HUES48 (cell line): ENCODE measurements around the gene DIRAS1.

ENCODE experiments used
- H3K27ac ChIP-seq: one replicate; pipeline ENCODE4 v1.7.0; 2013; ENCODE audit warnings: low read depth, low read length, inconsistent platforms
- H3K27me3 ChIP-seq: 2 replicates; pipeline ENCODE4 v1.6.1; 2013; ENCODE audit warnings: mild to moderate bottlenecking, low read length; ENCODE audit not compliant: control insufficient read depth, insufficient read depth
- H3K36me3 ChIP-seq: 2 replicates; pipeline ENCODE4 v1.6.1; 2013; ENCODE audit warnings: low read length; ENCODE audit not compliant: control insufficient read depth, insufficient read depth
- H3K4me1 ChIP-seq: 2 replicates; pipeline ENCODE4 v1.6.1; 2013; ENCODE audit warnings: mild to moderate bottlenecking, low read length; ENCODE audit not compliant: control insufficient read depth, insufficient read depth
- H3K4me3 ChIP-seq: 2 replicates; pipeline ENCODE4 v1.5.1; 2013; ENCODE audit warnings: mild to moderate bottlenecking, low read depth, low read length
- H3K9ac ChIP-seq: 2 replicates; pipeline ENCODE4 v1.6.1; 2013; ENCODE audit warnings: mild to moderate bottlenecking, low read depth, low read length, moderate library complexity
- H3K9me3 ChIP-seq: 2 replicates; pipeline ENCODE4 v1.6.1; 2013; ENCODE audit warnings: low read length; ENCODE audit not compliant: control insufficient read depth, insufficient read depth

The DIRAS1 gene, protein sequence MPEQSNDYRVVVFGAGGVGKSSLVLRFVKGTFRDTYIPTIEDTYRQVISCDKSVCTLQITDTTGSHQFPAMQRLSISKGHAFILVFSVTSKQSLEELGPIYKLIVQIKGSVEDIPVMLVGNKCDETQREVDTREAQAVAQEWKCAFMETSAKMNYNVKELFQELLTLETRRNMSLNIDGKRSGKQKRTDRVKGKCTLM

DNA sequence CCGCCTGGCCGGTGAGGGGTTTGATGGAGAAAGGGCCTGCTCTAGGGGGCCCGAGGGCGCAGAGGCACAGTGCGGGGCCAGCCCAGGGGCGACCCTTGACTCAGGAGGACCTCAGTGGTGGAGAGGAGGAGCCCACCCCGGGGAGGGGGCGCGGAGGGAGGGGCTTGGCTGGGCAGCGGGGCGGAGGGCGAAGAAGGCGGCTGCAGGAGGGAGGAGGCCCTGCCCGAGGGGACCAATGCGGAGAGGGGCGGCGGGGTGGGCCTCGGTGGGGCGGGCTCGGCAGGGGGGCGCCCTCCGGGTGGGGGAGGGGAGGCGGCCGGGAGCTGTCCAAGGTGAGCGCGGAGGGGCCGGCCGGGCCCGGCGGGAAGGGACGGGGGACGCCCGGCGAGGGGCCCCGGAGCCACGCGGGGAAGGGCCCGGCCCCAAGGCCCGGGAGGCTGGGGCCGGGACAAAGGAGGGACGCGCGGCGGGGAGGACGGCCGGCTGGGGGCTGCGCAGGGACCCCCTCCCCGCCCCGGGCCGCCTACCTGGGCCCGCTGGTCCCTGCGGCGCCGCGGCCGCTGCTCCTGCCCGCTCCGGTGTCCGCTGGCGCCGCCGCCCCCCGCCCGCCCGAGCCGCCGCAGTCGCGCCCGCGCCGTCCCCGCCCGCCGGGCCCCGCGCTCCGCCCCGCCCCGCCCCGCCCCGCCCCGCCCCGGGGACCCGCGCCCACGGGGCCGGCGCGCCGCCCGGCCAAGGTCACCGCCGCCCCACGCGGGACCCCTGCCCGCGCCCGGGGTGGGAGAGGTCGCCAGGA lies at the start of gene DIRAS1:
Gene DIRAS1, minus strand, starts transcription at position 596 of the 793 bp plus-strand sequence. CDS start 3,566 bp downstream, outside the sequence.
- Histone ChIP-seq H3K9ac (no peak within 1 kb of the TSS), H3K4me3 (peak within 1 kb of the TSS; percentile 63), H3K36me3 (no peaks in the 10 kb centered on the region), H3K27me3 (no peaks in the 10 kb centered on the region; the same call in 1 of the 2 replicates), H3K4me1 (0 out of 2 replicates have a peak, but pooled peaks cover 3% of the 10 kb centered on the region), H3K27ac (peak within 1 kb of the TSS; percentile 36), H3K9me3 (no peaks in the 10 kb centered on the region)

DNA sequence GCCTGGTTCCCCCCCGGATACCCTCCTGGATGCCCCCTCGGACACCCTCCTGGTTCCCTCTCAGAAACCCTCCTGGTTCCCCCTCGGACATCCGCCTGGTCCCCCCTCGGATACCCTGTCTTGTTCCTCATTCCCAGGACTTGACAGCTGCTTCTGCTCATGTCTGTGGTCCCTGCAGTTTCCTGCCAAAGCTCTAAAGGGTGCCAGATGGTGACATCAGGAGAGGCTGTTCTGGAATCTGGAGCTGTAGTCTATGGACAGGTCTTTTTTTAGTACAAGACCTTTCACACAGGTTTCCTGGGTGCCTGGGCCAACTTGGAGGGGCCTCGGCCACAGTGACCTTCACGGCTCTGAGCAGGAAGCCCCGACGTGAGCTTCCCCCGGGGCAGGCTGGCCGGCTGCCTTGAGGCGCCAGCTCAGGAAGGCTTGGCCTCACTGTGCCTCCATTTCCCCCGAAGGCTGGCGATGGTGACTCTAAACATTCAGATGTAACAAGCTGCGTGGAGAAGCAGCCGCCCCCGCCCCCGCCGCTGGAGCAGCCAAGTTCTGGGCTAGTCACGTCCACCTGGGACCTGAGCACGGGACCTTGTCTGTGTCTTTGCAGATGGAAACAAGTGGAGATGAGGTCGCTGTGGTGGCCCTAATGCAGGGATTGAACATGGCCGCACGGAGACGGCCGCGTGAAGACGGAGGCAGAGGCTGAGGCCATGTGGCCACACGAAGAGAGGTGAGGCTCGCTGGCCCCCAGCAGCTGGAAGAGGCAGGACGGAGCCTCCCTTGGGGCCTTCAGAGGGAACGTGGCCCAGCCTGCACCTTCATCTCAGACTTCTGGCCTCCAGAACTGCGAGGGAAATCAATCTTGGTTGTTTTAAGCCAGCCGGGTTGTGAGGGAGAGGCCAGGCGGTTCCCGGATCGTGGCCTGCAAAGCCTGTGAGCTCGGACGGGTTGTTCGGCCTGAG lies 49.2 kb upstream of the DIRAS1 start:
- H3K9ac ChIP-seq, result no peak overlapping the region

DNA sequence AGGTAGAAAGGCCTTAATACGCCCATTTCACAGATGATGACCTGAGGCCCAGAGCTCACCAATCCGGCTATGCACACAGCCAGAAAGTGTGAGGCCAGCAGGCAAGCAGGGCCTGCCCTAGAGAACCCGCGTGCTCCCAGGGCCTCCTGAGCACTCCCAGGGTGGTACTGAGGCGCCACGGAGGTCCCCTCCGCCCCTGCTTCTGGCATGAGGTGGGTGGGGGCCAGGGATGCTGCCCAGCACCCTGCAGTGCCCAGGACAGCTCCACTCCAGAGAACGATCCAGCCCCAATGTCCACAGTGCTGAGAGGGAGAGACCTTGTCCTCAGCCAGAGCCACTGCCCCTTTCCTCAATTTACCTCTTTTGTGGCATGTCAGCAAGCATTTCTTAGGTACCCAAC lies 48.0 kb upstream of the DIRAS1 start:
- no peak overlapping the region for H3K4me3 ChIP-seq
- no peaks in the 10 kb centered on the region for H3K9me3 ChIP-seq
- no peak overlapping the region for H3K27ac ChIP-seq
- peaks cover 57% of the 10 kb centered on the region for H3K36me3 ChIP-seq
- no peaks in the 10 kb centered on the region for H3K27me3 ChIP-seq
- H3K4me1 ChIP-seq, result no peaks in the 10 kb centered on the region
- no peak overlapping the region for H3K9ac ChIP-seq

More for the DNA sequence above, 49.2 kb upstream of the DIRAS1 start:
- Histone ChIP-seq H3K9me3 (no peaks in the 10 kb centered on the region), H3K36me3 (peaks cover 46% of the 10 kb centered on the region), H3K27me3 (no peaks in the 10 kb centered on the region), H3K4me1 (no peaks in the 10 kb centered on the region), H3K4me3 (no peak overlapping the region), H3K27ac (no peak overlapping the region)

DNA sequence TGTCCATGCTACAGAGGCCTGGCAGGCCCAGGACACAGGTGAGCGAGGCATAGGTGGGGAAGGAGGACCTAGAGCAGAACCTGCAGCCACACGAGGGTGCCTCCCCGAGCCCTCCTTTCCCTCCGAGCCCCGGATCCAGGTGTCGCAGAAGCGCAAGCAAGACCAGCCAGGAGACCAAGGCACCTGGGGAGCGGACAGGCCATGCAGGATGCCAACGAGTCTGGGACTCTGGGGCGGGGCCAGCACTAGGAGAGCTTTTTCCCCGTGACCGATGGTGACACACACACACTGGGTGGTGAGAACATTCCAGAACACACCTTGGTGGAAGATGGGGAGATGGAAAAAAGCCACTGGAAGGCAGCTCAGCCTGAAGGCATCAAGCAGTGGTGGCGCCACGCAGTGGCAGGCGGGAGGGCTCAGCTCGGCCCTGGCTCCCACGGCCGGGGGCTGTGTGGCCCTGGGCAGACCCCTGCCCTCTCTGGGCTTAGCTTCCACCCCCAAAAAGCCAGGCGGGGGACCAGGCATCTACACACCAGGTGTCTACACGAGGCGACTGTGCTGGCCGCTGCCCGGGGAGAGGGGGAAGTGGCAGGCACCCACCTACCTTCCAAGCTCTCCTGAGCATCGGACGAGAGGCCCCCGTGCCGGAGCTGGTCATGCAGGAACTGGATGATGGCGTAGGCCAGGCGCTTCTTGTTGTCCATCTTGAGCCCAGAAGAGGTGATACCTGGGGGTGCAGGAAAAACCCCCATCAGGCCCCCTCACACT lies 47.4 kb upstream of the DIRAS1 start:
- Histone ChIP-seq H3K4me3 (no peak overlapping the region), H3K27me3 (no peaks in the 10 kb centered on the region), H3K9me3 (no peaks in the 10 kb centered on the region), H3K4me1 (no peaks in the 10 kb centered on the region), H3K9ac (no peak overlapping the region), H3K27ac (no peak overlapping the region), H3K36me3 (peaks cover 63% of the 10 kb centered on the region)

DNA sequence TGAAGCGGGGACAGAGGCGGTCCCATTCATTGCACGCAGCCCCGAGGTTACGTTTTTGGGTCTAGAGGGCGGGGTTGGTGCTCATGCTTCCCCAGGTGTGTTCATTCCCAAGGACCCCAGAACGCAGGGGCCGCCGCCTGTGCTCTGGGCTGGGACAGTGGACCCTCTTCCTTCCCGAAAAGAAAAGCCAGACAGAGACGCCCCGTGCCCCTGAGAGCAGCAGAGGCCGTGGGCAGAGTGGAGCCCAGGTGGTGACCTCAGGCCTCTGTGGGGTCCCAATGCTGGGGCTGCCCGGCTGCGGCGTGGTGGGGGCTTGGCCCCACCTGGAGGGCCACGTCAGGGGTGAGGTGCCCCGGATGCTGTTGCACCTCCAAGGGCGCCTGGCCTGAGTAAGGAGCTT lies 46.5 kb upstream of the DIRAS1 start:
- no peak overlapping the region for H3K4me3 ChIP-seq
- no peaks in the 10 kb centered on the region for H3K27me3 ChIP-seq
- H3K27ac ChIP-seq, result no peak overlapping the region
- peaks cover 72% of the 10 kb centered on the region for H3K36me3 ChIP-seq
- H3K9ac ChIP-seq, result no peak overlapping the region
- no peaks in the 10 kb centered on the region for H3K4me1 ChIP-seq
- no peaks in the 10 kb centered on the region for H3K9me3 ChIP-seq

DNA sequence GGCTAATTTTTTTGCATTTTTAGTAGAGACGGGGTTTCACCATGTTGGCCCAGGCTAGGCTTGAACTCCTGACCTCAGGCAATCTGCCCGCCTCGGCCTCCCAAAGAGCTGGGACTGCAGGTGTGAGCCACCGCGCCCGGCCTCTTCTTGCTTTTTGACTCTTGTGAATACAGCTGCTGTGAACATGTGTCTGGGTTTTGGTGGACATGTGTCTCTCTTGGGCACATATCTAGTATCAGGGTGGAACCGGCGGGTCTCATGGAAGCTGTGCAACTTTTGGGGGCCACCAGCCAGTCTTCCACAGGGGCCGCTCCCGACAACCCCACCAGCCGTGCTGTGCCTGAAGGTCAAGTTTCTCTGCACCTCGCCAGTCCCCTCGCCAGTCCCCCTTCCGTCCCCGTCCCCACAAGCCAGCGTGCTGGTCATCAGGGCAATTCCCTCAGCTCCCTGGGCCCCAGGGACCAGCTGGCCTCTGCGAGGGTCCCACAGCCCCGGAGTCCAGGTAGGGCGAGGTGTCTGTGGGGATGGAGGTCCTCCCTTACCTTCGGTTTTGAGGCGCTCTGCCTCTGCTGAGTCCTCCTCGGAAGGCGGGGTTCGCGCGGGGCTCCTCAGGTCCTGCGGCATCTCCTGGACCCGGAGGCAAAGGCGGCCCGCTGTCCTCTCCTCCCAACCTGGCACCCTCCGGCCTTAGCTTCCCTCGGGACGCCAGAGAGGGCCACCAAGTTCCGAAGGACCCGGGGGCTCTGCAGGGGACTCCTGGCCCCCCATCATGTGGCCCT lies 45.6 kb upstream of the DIRAS1 start:
- no peak overlapping the region for H3K9ac ChIP-seq

DNA sequence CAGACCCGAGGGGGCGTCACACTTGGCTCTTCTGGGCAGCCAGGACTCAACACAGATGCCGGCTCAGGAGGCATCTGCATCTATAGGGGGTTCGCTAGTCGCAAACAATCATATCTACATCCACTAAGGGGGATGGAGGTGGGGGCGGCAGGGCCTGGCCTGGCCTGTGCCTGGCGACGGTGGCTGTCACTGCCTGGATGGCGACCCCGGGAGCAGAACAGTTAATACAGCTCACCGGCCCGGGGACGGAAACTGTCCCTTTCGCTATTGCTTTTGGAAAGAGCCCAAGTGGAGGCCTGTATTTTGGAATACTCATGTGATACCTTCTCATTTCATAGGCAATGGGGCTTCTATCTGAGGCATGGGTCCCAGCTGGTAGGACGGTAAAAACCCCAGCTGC lies 44.2 kb upstream of the DIRAS1 start:
- H3K27me3 ChIP-seq, result no peaks in the 10 kb centered on the region
- H3K27ac ChIP-seq, result no peak overlapping the region
- no peaks in the 10 kb centered on the region for H3K4me1 ChIP-seq
- H3K9ac ChIP-seq, result no peak overlapping the region
- H3K4me3 ChIP-seq, result no peak overlapping the region
- H3K36me3 ChIP-seq, result peaks cover 86% of the 10 kb centered on the region
- no peaks in the 10 kb centered on the region for H3K9me3 ChIP-seq

More for the DNA sequence above, 45.6 kb upstream of the DIRAS1 start:
- Histone ChIP-seq H3K9me3 (no peaks in the 10 kb centered on the region), H3K4me3 (no peak overlapping the region), H3K27me3 (no peaks in the 10 kb centered on the region), H3K4me1 (no peaks in the 10 kb centered on the region), H3K36me3 (peaks cover 81% of the 10 kb centered on the region), H3K27ac (no peak overlapping the region)

DNA sequence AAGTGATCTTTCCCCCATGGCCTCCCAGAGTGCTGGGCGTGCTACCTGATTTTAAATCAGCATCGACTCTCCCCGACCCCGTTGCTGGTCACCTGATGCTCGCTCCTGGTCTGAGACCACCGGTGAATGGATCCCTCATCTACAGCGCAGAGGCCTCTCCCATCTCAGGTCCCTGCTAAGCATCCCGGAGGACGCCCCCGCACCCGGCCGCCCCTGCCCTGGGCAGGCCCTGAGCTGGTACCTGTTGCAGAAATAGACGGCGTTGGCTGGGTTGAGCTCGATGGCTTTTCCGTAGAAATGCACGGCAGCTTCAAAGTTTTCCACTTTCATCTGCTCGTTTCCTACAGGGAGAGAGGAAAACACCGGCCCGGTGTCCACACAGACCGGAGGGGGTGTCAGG lies 43.8 kb upstream of the DIRAS1 start:
- no peak overlapping the region for H3K4me3 ChIP-seq
- no peaks in the 10 kb centered on the region for H3K27me3 ChIP-seq
- peaks cover 86% of the 10 kb centered on the region for H3K36me3 ChIP-seq
- no peaks in the 10 kb centered on the region for H3K4me1 ChIP-seq
- no peaks in the 10 kb centered on the region for H3K9me3 ChIP-seq
- H3K27ac ChIP-seq, result no peak overlapping the region
- H3K9ac ChIP-seq, result no peak overlapping the region

DNA sequence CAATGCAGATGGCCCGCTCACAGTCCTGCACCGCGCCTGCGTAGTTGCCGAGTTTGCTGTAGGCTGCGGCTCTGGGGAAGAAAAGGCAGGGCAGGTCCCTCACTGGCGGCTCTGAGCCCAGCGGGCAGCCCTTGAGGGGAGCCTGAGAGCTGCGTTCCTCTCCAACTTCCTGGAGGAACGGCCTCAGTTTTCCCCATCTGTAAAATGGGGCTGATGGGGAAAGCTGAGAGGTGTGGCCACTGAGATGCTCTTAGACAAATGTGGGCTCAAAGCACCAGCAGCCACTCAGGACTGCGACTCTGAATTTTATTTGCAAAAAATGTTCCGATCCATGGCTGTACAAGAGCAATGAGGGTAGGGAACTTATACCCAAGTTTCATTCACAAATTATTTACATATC lies 42.5 kb upstream of the DIRAS1 start:
- no peak overlapping the region for H3K9ac ChIP-seq
- H3K9me3 ChIP-seq, result no peaks in the 10 kb centered on the region
- H3K36me3 ChIP-seq, result peaks cover 92% of the 10 kb centered on the region
- H3K4me3 ChIP-seq, result no peak overlapping the region
- H3K27ac ChIP-seq, result no peak overlapping the region
- H3K4me1 ChIP-seq, result no peaks in the 10 kb centered on the region
- no peaks in the 10 kb centered on the region for H3K27me3 ChIP-seq
